Measurements from ENCODE around the gene SLC39A8.
"Not testable (repeated sequence)": the region's sequence is repeated elsewhere in the genome, so short reads cannot be mapped to it uniquely, and the experiment has no call there.

SLC39A8 gene
- total RNA-seq, result 52.7 to 87.8 (median 61.4) reads per million in 3 donors

DNA sequence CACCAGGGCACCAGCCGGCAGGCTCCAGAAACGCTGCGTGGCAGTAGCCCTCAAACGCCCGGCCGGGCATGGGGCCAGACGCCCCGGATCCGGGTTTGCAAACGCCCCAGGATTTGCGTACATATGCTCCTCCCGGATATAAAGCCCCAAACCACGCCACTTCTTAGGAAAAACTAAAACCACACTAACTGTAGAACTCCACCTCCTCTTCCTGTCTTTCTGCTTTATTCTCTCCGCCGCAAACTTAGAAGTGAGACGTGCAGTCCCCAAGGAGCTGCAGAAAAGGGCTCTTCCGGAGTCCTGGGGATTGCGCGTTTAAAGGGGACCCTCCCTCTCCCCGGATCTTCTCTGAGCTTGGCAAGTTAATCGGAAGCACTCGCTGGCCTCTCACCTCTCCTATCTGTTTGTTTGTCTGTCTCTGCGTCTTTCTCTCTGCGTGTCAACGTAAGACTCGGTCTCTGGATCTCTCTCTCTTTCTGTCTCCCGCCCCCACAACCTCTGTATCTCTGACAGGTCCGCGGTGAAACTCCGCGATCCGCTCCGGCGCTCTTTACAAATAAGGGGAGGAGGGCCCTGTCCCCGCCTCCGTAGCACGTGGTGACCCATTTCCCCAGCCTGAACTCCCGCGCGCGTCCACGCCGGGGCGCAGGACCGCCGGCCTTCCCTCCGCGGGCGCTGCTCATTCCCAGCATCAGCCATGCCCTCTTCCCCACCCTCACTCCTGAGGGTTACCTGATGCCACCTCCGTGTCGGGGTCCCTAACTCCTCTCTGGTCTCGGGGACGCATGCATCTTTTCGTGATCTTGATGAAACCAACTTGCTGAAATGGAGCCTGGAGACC lies at the start of gene SLC39A8:
Gene SLC39A8 (minus strand): TSS at position 529 of the 841 bp plus-strand sequence. CDS start 820 bp downstream, outside the sequence.
- no peaks in the 10 kb centered on the region for H3K36me3 ChIP-seq (ENCODE audit: control insufficient read depth, insufficient read depth, low read length)
- H3K9me3 ChIP-seq (ENCODE audit: control insufficient read depth, low read length), result no peaks in the 10 kb centered on the region
- H3K27me3 ChIP-seq (replicated peaks; ENCODE audit: control insufficient read depth, insufficient read depth, low read length, poor library complexity, severe bottlenecking), result no peaks in the 10 kb centered on the region
- DNase-seq, result peak; percentile 71 to 79 (median 79)
- peak within 1 kb of the TSS; percentile 79 for H3K4me3 ChIP-seq (ENCODE audit: insufficient read depth, low read depth, low read length, poor library complexity, severe bottlenecking)
- H3K27ac ChIP-seq (ENCODE audit: insufficient read depth, low read length, poor library complexity, severe bottlenecking), result peak within 1 kb of the TSS; percentile 96
- peaks cover 7% of the 10 kb centered on the region for H3K4me1 ChIP-seq (ENCODE audit: control insufficient read depth, insufficient read depth, low read length, poor library complexity, severe bottlenecking)

DNA sequence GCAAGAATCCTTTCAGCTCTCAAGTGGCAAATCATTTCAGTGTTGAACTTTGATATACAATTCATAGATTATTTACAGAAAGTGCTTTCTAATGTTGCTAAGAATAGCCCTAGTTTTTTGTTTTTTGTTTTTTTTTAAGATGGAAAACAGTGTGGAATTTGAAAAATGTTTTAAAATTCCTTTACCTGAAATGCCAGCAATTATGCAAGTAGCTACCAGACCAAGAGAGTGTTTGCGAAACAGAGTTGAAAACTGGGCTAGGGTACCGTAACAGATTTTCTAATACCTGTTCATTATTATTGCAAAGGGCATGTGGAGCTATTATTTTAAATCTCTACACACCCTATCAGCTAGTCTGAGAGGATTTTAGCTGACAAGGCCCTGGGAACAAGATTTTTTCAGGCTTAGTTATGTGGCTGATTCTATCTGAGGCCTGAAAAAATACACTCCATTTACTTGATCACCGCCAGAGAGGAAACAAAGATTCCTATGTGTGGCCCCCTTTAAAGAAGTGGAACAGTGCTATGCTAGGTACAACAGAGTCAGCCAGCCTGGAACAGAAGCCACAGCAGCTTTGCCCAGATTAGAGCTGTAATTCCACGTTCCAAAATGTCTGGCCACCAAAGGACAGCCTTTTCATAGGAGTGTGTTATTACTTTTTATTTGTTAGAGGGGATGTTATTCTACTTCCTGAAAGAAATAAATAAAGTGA lies 46.9 kb upstream of the SLC39A8 start:
- no peaks in the 10 kb centered on the region for H3K4me1 ChIP-seq (ENCODE audit: control insufficient read depth, insufficient read depth, low read length, poor library complexity, severe bottlenecking)
- no peaks in the 10 kb centered on the region for H3K9me3 ChIP-seq (ENCODE audit: control insufficient read depth, low read length)
- H3K4me3 ChIP-seq (ENCODE audit: insufficient read depth, low read depth, low read length, poor library complexity, severe bottlenecking), result no peak overlapping the region
- no peak overlapping the region for H3K27ac ChIP-seq (ENCODE audit: insufficient read depth, low read length, poor library complexity, severe bottlenecking)
- no peaks in the 10 kb centered on the region for H3K36me3 ChIP-seq (ENCODE audit: control insufficient read depth, insufficient read depth, low read length)
- H3K27me3 ChIP-seq (replicated peaks; ENCODE audit: control insufficient read depth, insufficient read depth, low read length, poor library complexity, severe bottlenecking), result no peaks in the 10 kb centered on the region
- DNase-seq, result no peak

DNA sequence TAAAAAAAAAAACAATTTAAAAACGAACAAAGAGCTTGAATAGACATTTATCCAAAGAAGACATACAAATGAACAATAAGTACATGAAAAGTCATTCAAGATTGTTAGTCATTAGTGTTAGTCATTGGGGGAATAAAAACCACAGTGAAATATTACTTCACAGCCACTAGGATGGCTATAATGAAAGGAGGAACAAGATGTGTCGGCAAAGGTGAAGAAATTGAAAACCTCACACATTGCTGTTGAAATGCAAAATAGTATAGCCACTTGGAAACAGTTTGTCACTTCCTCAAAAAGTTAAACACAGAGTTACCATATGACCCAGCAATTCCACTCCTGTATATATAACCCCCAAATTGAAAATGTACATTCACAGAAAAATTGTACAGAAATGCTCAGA lies 45.2 kb upstream of the SLC39A8 start:
- DNase-seq, result no peak
- no peaks in the 10 kb centered on the region for H3K9me3 ChIP-seq (ENCODE audit: control insufficient read depth, low read length)
- no peak overlapping the region for H3K27ac ChIP-seq (ENCODE audit: insufficient read depth, low read length, poor library complexity, severe bottlenecking)
- H3K36me3 ChIP-seq (ENCODE audit: control insufficient read depth, insufficient read depth, low read length), result no peaks in the 10 kb centered on the region
- no peak overlapping the region for H3K4me3 ChIP-seq (ENCODE audit: insufficient read depth, low read depth, low read length, poor library complexity, severe bottlenecking)
- no peaks in the 10 kb centered on the region for H3K27me3 ChIP-seq (replicated peaks; ENCODE audit: control insufficient read depth, insufficient read depth, low read length, poor library complexity, severe bottlenecking)
- H3K4me1 ChIP-seq (ENCODE audit: control insufficient read depth, insufficient read depth, low read length, poor library complexity, severe bottlenecking), result no peaks in the 10 kb centered on the region

DNA sequence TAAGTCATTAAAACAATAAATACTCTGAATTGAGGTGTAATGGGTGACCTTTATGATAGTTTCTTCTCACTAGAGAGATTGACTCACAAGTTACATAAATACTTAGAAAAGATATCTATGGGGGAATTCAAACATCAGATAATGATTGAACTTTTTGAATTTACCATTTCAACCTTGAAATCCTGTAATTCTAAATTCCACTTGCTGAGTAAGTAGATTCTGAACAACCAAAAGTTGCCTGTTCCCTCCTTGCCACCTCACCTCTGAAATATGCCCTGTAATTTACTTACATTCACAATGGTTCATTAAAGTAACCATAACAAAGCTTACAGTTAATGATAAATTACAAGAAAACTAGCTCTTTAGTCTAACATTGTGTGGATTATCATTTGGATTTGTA lies 43.3 kb upstream of the SLC39A8 start:
- Histone ChIP-seq H3K36me3 (ENCODE audit: control insufficient read depth, insufficient read depth, low read length) (no peaks in the 10 kb centered on the region), H3K4me1 (ENCODE audit: control insufficient read depth, insufficient read depth, low read length, poor library complexity, severe bottlenecking) (no peaks in the 10 kb centered on the region), H3K9me3 (ENCODE audit: control insufficient read depth, low read length) (no peaks in the 10 kb centered on the region), H3K4me3 (ENCODE audit: insufficient read depth, low read depth, low read length, poor library complexity, severe bottlenecking) (no peak overlapping the region), H3K27me3 (replicated peaks; ENCODE audit: control insufficient read depth, insufficient read depth, low read length, poor library complexity, severe bottlenecking) (no peaks in the 10 kb centered on the region), H3K27ac (ENCODE audit: insufficient read depth, low read length, poor library complexity, severe bottlenecking) (no peak overlapping the region)
- DNase-seq, result no peak

DNA sequence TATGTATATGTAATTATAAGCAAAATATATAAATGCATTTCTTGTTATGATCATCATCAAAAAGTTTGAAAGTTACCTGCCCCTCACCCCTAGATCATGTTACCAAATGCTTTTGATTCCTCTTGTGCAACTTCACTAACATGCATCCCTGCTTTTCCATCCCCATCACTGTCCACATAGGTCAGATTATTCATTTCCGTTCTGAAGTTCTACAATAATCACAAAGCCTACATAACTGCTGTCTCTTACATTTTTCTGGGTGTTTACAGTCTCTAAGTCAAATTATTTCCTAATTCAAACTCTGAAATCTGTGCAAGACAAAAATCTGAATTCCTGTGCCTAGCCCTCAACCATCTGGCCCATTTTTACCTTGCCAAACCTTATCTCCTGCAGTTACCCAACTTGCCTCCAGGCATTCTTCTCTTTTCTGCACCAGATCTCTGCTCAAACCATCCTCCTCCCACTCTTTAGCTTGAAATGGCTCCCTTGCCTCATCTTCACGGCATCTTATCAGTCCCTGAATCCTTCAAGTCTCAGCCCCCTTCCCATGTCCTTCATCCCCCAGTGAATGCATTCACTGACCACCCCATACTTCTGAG lies 42.4 kb upstream of the SLC39A8 start:
- DNase-seq, result no peak

DNA sequence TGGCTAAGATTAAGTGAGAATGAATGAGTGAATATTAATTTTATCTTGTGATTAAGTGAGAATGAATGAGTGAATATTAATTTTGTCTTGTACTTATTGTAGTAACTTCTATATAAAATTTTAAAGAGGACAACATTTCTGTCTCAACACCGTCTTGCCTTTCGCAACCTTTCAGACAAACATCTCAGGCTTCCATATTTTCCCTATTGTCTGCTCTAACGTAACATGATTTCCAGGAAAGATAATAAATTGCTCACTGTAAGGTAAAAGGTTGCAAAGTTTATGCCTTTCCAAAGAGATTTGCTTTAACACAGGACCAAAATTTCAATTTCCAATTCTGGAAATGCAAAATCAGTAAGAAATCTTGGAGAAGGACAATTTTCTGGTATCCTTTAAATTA lies 41.7 kb upstream of the SLC39A8 start:
- Histone ChIP-seq H3K9me3 (ENCODE audit: control insufficient read depth, low read length) (no peaks in the 10 kb centered on the region), H3K4me3 (ENCODE audit: insufficient read depth, low read depth, low read length, poor library complexity, severe bottlenecking) (no peak overlapping the region), H3K27ac (ENCODE audit: insufficient read depth, low read length, poor library complexity, severe bottlenecking) (no peak overlapping the region), H3K4me1 (ENCODE audit: control insufficient read depth, insufficient read depth, low read length, poor library complexity, severe bottlenecking) (no peaks in the 10 kb centered on the region), H3K27me3 (replicated peaks; ENCODE audit: control insufficient read depth, insufficient read depth, low read length, poor library complexity, severe bottlenecking) (no peaks in the 10 kb centered on the region), H3K36me3 (ENCODE audit: control insufficient read depth, insufficient read depth, low read length) (no peaks in the 10 kb centered on the region)
- DNase-seq, result no peak

More for the DNA sequence above, 42.4 kb upstream of the SLC39A8 start:
- Histone ChIP-seq H3K4me3 (ENCODE audit: insufficient read depth, low read depth, low read length, poor library complexity, severe bottlenecking) (no peak overlapping the region), H3K36me3 (ENCODE audit: control insufficient read depth, insufficient read depth, low read length) (no peaks in the 10 kb centered on the region), H3K4me1 (ENCODE audit: control insufficient read depth, insufficient read depth, low read length, poor library complexity, severe bottlenecking) (no peaks in the 10 kb centered on the region), H3K9me3 (ENCODE audit: control insufficient read depth, low read length) (no peaks in the 10 kb centered on the region), H3K27me3 (replicated peaks; ENCODE audit: control insufficient read depth, insufficient read depth, low read length, poor library complexity, severe bottlenecking) (no peaks in the 10 kb centered on the region), H3K27ac (ENCODE audit: insufficient read depth, low read length, poor library complexity, severe bottlenecking) (no peak overlapping the region)

DNA sequence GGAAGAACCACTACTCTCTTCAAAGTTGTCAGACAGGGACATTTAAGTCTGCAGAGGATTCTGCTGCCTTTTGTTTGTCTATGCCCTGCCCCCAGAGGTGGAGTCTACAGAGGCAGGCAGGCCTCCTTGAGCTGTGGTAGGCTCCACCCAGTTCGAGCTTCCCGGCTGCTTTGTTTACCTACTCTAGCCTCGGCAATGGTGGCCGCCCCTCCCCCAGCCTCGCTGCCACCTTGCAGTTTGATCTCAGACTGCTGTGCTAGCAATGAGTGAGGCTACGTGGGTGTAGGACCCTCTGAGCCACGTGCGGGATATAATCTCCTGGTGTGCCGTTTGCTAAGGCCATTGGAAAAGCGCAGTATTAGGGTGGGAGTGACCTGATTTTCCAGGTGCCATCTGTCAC lies 35.0 kb upstream of the SLC39A8 start:
- H3K4me1 ChIP-seq (ENCODE audit: control insufficient read depth, insufficient read depth, low read length, poor library complexity, severe bottlenecking); H3K9me3 ChIP-seq (ENCODE audit: control insufficient read depth, low read length); DNase-seq; H3K36me3 ChIP-seq (ENCODE audit: control insufficient read depth, insufficient read depth, low read length); H3K27me3 ChIP-seq (replicated peaks; ENCODE audit: control insufficient read depth, insufficient read depth, low read length, poor library complexity, severe bottlenecking); H3K4me3 ChIP-seq (ENCODE audit: insufficient read depth, low read depth, low read length, poor library complexity, severe bottlenecking); H3K27ac ChIP-seq (ENCODE audit: insufficient read depth, low read length, poor library complexity, severe bottlenecking): not testable (repeated sequence)

DNA sequence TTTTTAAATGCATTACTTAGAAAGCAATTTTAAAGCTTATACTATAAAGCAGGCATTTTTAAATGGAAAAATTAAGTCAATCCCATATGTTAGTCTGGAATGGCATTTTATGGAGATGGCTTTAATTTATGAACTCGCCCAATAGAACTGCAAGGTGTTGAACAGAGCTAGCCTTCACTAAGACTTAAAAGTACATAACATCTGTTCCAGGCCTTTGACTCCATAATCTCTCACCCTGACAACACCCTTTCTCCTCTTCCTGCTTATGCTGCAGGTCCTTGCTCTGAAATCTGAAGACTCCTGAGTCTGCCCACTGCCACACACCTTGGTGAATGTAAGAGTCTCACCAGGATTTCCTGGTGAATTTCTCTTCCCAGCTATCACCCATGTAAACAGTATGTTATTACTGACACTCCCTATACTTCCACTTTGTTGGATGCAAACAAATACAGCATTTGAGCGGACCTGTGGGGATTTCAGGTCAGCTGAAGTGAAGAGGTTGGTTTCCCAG lies 17.7 kb upstream of the SLC39A8 start:
- H3K4me1 ChIP-seq (ENCODE audit: control insufficient read depth, insufficient read depth, low read length, poor library complexity, severe bottlenecking), result no peaks in the 10 kb centered on the region
- H3K36me3 ChIP-seq (ENCODE audit: control insufficient read depth, insufficient read depth, low read length), result no peaks in the 10 kb centered on the region
- no peaks in the 10 kb centered on the region for H3K9me3 ChIP-seq (ENCODE audit: control insufficient read depth, low read length)
- no peak overlapping the region for H3K4me3 ChIP-seq (ENCODE audit: insufficient read depth, low read depth, low read length, poor library complexity, severe bottlenecking)
- DNase-seq, result no peak
- no peak overlapping the region for H3K27ac ChIP-seq (ENCODE audit: insufficient read depth, low read length, poor library complexity, severe bottlenecking)
- no peaks in the 10 kb centered on the region for H3K27me3 ChIP-seq (replicated peaks; ENCODE audit: control insufficient read depth, insufficient read depth, low read length, poor library complexity, severe bottlenecking)

DNA sequence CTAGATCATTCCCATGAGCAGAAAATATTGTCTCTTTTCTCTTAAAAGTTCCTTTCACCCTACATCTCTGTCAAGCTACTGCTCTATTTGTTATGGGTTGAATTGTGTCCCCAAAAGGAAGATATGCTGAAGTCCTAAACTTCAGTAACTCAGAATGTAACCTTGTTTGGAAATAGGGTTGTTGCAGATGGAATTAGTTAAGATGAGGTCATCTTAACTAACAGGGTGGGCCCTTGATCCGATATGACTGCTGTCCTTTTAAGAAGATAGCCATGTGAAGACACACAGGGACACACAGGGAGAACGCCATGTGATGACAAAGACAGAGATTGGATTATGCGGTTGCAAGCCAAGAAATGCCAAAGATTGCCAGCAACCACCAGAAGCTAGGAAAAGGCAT lies 12.8 kb upstream of the SLC39A8 start:
- no peak overlapping the region for H3K4me3 ChIP-seq (ENCODE audit: insufficient read depth, low read depth, low read length, poor library complexity, severe bottlenecking)
- no peaks in the 10 kb centered on the region for H3K27me3 ChIP-seq (replicated peaks; ENCODE audit: control insufficient read depth, insufficient read depth, low read length, poor library complexity, severe bottlenecking)
- no peaks in the 10 kb centered on the region for H3K4me1 ChIP-seq (ENCODE audit: control insufficient read depth, insufficient read depth, low read length, poor library complexity, severe bottlenecking)
- H3K36me3 ChIP-seq (ENCODE audit: control insufficient read depth, insufficient read depth, low read length), result no peaks in the 10 kb centered on the region
- H3K9me3 ChIP-seq (ENCODE audit: control insufficient read depth, low read length), result no peaks in the 10 kb centered on the region
- DNase-seq, result no peak
- no peak overlapping the region for H3K27ac ChIP-seq (ENCODE audit: insufficient read depth, low read length, poor library complexity, severe bottlenecking)

DNA sequence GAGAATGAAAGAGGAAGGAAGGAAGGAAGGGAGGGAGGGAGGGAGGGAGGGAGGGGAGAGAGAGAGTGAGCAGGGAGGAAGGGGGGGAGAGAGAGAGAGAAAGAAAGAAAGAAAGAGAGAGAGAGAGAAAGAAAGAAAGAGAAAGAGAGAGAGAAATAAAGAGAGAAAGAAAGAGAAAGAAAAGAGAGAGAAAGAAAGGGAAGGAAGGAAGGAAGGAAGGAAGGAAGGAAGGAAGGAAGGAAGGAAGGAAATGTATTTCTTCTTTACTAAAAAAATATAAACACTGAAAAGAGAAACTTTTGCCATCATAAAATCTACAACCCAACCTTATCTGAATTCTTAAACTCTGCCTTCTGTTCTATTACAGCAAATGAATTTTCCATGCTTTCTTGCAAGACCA lies 12.4 kb upstream of the SLC39A8 start:
- not testable (repeated sequence) for H3K27me3 ChIP-seq (replicated peaks; ENCODE audit: control insufficient read depth, insufficient read depth, low read length, poor library complexity, severe bottlenecking)

More for the DNA sequence above, 12.4 kb upstream of the SLC39A8 start:
- DNase-seq; H3K27ac ChIP-seq (ENCODE audit: insufficient read depth, low read length, poor library complexity, severe bottlenecking); H3K4me3 ChIP-seq (ENCODE audit: insufficient read depth, low read depth, low read length, poor library complexity, severe bottlenecking); H3K36me3 ChIP-seq (ENCODE audit: control insufficient read depth, insufficient read depth, low read length); H3K4me1 ChIP-seq (ENCODE audit: control insufficient read depth, insufficient read depth, low read length, poor library complexity, severe bottlenecking); H3K9me3 ChIP-seq (ENCODE audit: control insufficient read depth, low read length): not testable (repeated sequence)

Data from effector memory CD4-positive, alpha-beta T cell (primary cell).